Effector memory CD4-positive, alpha-beta T cell (primary cell): Measurements from ENCODE around the gene FAM184B.

ENCODE experiments used
- DNase-seq, 3 donors: peaks; one replicate each; pipeline ENCODE4 v3.0.0-alpha.2; 2020
- H3K27ac ChIP-seq: 2 replicates; pipeline ENCODE4 v1.7.0; 2013; ENCODE audit warnings: mild to moderate bottlenecking, low read length, moderate library complexity; ENCODE audit not compliant: insufficient read depth, poor library complexity, severe bottlenecking
- H3K27me3 ChIP-seq: replicated peaks from 2 replicates; pipeline ENCODE4 v1.7.0; 2013; ENCODE audit warnings: mild to moderate bottlenecking, low read length; ENCODE audit not compliant: insufficient read depth, control insufficient read depth, poor library complexity, severe bottlenecking
- H3K36me3 ChIP-seq: 2 replicates; pipeline ENCODE4 v1.7.0; 2013; ENCODE audit warnings: mild to moderate bottlenecking, low read length, moderate library complexity; ENCODE audit not compliant: control insufficient read depth, insufficient read depth
- H3K4me1 ChIP-seq: 2 replicates; pipeline ENCODE4 v1.7.0; 2013; ENCODE audit warnings: low read length, mild to moderate bottlenecking; ENCODE audit not compliant: control insufficient read depth, insufficient read depth, poor library complexity, severe bottlenecking
- H3K4me3 ChIP-seq: 2 replicates; pipeline ENCODE4 v1.7.0; 2013; ENCODE audit warnings: low read length, low read depth, mild to moderate bottlenecking; ENCODE audit not compliant: insufficient read depth, poor library complexity, severe bottlenecking
- H3K9me3 ChIP-seq: 2 replicates; pipeline ENCODE4 v1.7.0; 2013; ENCODE audit warnings: mild to moderate bottlenecking, low read length, moderate library complexity; ENCODE audit not compliant: control insufficient read depth

FAM184B gene

DNA sequence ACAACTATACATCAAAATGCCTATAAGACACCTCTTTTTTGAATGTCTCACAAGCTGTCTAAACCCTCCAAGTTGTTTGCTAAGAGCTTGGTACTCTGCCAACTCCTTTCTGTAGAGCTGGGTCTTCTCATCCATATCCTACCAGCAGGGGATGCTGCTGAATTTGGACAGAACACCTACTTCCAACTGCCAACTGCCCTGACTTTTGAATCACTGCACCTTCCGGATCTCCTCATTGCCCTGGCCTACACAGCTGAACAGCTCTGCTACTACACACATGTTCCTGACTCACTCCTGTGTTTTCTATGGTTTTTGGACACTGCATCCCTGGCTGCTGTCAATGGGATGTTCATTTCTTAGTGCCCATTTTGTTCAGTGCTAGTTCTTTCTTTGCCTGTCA, 18.7 kb downstream of the FAM184B start:
- Histone ChIP-seq H3K27me3 (no peaks in the 10 kb centered on the region), H3K4me1 (no peaks in the 10 kb centered on the region), H3K9me3 (no peaks in the 10 kb centered on the region), H3K4me3 (no peak overlapping the region), H3K27ac (no peak overlapping the region), H3K36me3 (no peaks in the 10 kb centered on the region)
- DNase-seq = no peak

DNA sequence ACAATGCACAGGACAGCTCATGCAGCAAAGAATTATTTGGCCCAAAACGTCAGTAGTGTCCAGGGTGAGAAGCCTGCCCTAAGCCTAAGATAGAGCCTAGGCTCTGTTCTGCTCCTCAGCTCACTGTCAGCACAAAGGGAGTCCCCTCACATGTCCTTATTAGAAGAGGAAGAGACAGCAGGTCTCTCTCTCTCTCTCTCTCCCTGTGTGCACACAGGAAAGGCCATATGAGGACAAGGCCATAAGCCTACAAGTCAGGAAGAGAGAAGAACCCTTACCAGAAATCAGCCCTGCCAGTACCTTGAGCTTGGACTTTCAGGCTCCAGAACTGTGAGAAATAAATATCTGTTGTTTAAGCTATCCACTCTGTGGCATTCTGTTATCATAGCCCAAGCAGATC, 20.4 kb downstream of the FAM184B start:
- no peak overlapping the region for H3K4me3 ChIP-seq
- DNase-seq = no peak
- H3K27me3 ChIP-seq = no peaks in the 10 kb centered on the region
- no peaks in the 10 kb centered on the region for H3K4me1 ChIP-seq
- H3K27ac ChIP-seq = no peak overlapping the region
- H3K9me3 ChIP-seq = no peaks in the 10 kb centered on the region
- no peaks in the 10 kb centered on the region for H3K36me3 ChIP-seq

DNA sequence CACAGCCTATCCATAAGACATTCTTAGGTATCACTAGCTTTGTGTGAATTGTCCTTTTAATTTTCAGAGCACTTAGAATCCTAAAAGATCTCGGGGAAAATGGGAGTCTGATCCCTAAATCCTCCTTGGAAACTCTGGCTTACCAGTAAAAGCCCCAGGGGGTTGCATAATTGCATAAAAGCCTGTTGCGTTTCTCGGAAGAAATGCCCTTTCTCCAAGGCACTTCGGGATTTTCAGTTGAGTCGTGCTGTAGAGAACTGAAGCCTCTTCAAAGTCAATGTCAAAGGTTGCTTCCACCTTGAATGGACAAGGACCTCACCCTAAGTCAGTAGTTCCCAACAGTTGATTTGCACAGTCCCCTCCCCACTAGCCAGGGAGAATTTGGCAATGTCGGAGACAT, 20.8 kb downstream of the FAM184B start:
- no peaks in the 10 kb centered on the region for H3K27me3 ChIP-seq
- H3K36me3 ChIP-seq = no peaks in the 10 kb centered on the region
- no peaks in the 10 kb centered on the region for H3K4me1 ChIP-seq
- no peak overlapping the region for H3K4me3 ChIP-seq
- no peaks in the 10 kb centered on the region for H3K9me3 ChIP-seq
- H3K27ac ChIP-seq = no peak overlapping the region
- DNase-seq = no peak

DNA sequence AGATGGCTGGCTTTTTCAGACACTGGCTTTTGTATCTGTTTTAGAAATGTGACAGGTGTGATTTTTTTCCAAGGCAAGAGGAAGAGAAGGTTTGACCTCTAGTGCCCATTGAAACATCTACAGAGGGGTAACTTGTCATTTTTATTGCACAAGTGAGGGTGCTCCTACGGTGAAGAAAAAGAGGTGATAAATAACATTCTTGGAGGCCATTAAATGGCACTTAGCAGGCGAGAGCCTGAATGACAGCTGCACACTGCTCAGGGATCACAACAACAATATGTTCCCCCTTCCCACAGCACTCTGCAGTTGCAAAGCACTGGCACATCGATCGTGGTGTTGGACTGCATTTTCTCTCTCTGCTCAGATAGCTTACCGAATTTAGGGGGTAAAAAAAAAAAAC, 22.9 kb downstream of the FAM184B start:
- H3K4me1 ChIP-seq = no peaks in the 10 kb centered on the region
- DNase-seq = no peak
- H3K36me3 ChIP-seq = no peaks in the 10 kb centered on the region
- no peak overlapping the region for H3K27ac ChIP-seq
- H3K27me3 ChIP-seq = no peaks in the 10 kb centered on the region
- no peaks in the 10 kb centered on the region for H3K9me3 ChIP-seq
- H3K4me3 ChIP-seq = no peak overlapping the region

DNA sequence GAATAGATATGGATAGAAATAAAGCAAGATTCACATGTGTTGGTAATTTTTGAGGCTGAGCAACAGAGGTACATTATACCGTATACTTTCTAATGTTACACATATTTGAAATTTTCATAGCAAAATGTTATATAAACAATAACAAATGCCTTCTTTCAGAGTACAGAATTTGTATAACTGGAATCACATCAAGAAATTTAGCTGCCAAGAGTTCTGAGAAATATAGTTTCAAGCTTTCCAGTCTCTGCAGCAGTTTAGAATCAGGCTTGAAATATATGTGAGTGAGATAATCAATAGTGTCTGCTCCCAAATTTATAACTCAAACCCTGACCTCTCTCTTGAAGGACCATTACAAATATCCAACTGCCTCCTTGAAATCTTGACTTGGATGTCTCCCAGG, 23.8 kb downstream of the FAM184B start:
- Histone ChIP-seq H3K27me3 (no peaks in the 10 kb centered on the region), H3K36me3 (no peaks in the 10 kb centered on the region), H3K9me3 (no peaks in the 10 kb centered on the region), H3K4me1 (no peaks in the 10 kb centered on the region), H3K4me3 (no peak overlapping the region), H3K27ac (no peak overlapping the region)
- no peak for DNase-seq

DNA sequence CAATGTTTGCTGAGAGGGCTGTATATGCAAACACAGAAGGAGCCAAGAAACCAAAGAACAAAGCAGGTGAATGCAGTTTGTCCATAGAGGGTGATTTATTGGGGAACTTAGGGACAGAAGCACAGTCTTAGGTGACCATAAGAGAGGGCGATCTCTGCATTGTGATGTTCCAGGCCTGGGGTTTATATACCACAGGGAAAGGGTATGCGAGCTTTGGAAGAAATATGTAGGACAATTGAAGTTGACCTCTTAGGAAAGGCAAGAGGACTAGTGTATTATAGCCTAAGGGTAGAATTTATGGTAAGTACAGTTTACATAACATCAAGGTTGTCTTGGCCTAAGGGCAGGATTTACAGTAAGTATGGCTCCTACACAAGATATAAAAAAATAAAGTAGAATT, 27.8 kb downstream of the FAM184B start:
- Histone ChIP-seq H3K9me3 (no peaks in the 10 kb centered on the region), H3K36me3 (no peaks in the 10 kb centered on the region), H3K4me1 (no peaks in the 10 kb centered on the region), H3K27me3 (no peaks in the 10 kb centered on the region), H3K4me3 (no peak overlapping the region), H3K27ac (no peak overlapping the region)
- DNase-seq = no peak

DNA sequence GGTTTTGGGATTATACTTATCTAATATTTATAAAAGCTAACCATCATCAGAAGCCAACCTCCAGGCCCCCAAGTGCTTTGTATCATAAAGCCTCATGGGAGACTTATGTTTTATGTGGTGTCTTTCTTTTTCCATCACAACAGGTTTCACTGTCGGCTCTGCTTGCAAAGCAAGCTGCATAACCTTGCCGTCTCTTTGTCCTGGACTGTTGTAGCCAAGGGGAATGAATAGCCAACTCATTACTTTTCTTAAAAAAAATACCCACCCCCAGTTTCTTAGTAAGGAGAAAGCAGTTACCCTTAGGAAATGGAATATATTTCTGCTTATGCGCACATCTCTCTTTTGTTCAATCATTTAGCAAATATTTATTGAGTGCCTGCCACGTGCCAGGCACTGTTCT, 40.7 kb downstream of the FAM184B start:
- Histone ChIP-seq H3K27ac (no peak overlapping the region), H3K4me3 (no peak overlapping the region), H3K9me3 (no peaks in the 10 kb centered on the region), H3K4me1 (no peaks in the 10 kb centered on the region), H3K27me3 (no peaks in the 10 kb centered on the region), H3K36me3 (no peaks in the 10 kb centered on the region)
- no peak for DNase-seq

DNA sequence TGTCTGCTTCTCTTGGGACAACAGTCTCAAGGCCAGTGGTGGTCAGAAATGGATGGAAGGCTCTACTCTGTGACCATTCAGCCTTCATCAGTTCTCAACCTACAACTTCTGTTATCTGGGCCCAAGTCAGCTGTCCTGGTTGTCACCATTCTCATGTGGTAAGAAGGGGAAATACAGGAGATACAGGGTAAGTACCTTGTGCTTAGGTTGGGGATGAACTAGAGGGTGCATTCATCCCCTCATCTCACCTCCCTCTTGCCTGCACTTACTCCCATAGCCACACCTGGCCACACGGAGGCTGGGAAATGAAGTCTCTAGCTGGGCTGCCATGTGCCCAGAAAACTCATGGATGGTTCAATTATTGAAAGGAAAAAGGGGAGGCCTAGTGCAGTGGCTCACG, 44.9 kb downstream of the FAM184B start:
- Histone ChIP-seq H3K9me3 (no peaks in the 10 kb centered on the region), H3K27me3 (no peaks in the 10 kb centered on the region), H3K36me3 (no peaks in the 10 kb centered on the region), H3K4me1 (no peaks in the 10 kb centered on the region), H3K27ac (no peak overlapping the region), H3K4me3 (no peak overlapping the region)
- DNase-seq = no peak

DNA sequence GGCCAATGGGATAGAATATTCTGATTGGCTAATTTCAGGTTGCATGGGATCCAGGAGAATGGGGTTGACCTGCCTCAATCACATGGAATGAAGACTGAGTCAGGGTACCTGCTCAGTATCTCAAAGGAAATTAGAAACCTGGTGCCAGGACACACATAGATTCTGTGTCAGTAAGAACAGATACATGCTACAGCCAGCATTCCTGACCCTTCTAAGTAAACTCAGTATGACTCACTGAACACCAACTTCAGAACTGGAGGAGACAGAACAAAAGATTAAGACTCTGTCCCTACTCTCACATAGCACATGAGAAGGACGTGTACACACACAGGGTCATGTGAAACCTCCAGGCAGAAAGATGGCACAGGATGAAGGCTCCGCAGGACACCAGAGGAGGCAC, 54.5 kb downstream of the FAM184B start:
- H3K27ac ChIP-seq = no peak overlapping the region
- DNase-seq = no peak
- no peak overlapping the region for H3K4me3 ChIP-seq

DNA sequence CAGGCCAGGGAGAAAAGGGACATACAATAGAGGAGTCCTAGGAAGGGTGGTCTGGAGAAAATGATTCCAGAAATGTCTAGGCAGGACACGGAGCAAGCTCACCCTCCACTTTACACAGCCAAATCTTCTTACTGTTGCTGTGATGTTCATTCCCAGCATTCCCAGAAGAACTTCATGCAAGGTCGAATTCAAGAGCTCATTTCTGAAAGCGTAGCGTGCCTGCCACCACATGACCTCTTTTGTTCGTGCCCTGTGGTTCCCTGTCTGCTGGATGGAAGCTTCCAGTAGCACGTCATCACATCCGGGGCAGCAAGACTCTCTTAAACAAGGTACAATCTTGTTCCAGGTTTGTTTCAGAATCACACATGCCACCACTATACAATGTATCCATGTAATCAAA, 57.8 kb downstream of the FAM184B start:
- no peaks in the 10 kb centered on the region for H3K27me3 ChIP-seq
- H3K4me1 ChIP-seq = no peaks in the 10 kb centered on the region
- H3K27ac ChIP-seq = no peak overlapping the region
- no peak for DNase-seq
- H3K4me3 ChIP-seq = no peak overlapping the region
- no peaks in the 10 kb centered on the region for H3K9me3 ChIP-seq
- no peaks in the 10 kb centered on the region for H3K36me3 ChIP-seq

More for the DNA sequence above, 54.5 kb downstream of the FAM184B start:
- no peaks in the 10 kb centered on the region for H3K4me1 ChIP-seq
- H3K36me3 ChIP-seq = no peaks in the 10 kb centered on the region
- no peaks in the 10 kb centered on the region for H3K27me3 ChIP-seq
- no peaks in the 10 kb centered on the region for H3K9me3 ChIP-seq

DNA sequence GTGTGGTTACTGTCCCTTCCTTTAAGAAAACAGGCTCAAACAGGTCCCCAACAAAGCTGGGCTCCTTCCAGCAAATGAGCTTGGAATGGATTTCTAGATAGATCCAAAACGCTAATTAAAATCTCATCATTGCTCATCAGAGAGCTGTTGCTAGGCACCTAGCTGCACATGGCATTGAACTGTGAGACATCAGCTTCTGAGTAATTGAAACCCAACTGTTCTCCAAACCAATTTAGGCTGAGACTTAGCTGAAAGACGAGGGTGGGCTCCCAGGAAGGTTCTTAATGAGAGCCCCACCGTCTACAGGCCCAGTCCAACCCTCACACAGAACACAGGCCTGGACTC, 59.1 kb downstream of the FAM184B start:
- Histone ChIP-seq H3K4me3 (no peak overlapping the region), H3K27ac (no peak overlapping the region), H3K27me3 (no peaks in the 10 kb centered on the region), H3K9me3 (no peaks in the 10 kb centered on the region), H3K4me1 (no peaks in the 10 kb centered on the region), H3K36me3 (no peaks in the 10 kb centered on the region)
- DNase-seq = no peak
